PFSK-1 (cell line): Measurements from ENCODE around the gene OLIG2.

ENCODE experiments used
- POLR2AphosphoS5 ChIP-seq: IDR thresholded peaks from 2 replicates; pipeline ENCODE4 v1.6.1; 2012; ENCODE audit warnings: low read depth, mild to moderate bottlenecking, control low read depth, low read length, moderate library complexity
- SIN3A ChIP-seq: IDR thresholded peaks from 2 replicates; pipeline ENCODE4 v1.6.1; 2012; ENCODE audit warnings: mild to moderate bottlenecking, low read length, moderate library complexity, borderline replicate concordance; ENCODE audit not compliant: insufficient read depth
- TAF1 ChIP-seq: IDR thresholded peaks from 2 replicates; pipeline ENCODE4 v1.6.1; 2012; ENCODE audit warnings: low read length, control low read depth, borderline replicate concordance; ENCODE audit not compliant: insufficient read depth
- TF ChIP-seq, protein P1 (sequence below), 2 experiments: IDR thresholded peaks; 2 replicates each; pipeline versions ENCODE4 v1.6.1 to v1.8.0; 2011 to 2012; ENCODE audit warnings: low read depth in 2 of 2, low read length in 2 of 2, control low read depth in 1 of 2, inconsistent platforms in 1 of 2, mild to moderate bottlenecking in 1 of 2, moderate library complexity in 1 of 2; ENCODE audit not compliant: insufficient read depth in 1 of 2

DNA sequence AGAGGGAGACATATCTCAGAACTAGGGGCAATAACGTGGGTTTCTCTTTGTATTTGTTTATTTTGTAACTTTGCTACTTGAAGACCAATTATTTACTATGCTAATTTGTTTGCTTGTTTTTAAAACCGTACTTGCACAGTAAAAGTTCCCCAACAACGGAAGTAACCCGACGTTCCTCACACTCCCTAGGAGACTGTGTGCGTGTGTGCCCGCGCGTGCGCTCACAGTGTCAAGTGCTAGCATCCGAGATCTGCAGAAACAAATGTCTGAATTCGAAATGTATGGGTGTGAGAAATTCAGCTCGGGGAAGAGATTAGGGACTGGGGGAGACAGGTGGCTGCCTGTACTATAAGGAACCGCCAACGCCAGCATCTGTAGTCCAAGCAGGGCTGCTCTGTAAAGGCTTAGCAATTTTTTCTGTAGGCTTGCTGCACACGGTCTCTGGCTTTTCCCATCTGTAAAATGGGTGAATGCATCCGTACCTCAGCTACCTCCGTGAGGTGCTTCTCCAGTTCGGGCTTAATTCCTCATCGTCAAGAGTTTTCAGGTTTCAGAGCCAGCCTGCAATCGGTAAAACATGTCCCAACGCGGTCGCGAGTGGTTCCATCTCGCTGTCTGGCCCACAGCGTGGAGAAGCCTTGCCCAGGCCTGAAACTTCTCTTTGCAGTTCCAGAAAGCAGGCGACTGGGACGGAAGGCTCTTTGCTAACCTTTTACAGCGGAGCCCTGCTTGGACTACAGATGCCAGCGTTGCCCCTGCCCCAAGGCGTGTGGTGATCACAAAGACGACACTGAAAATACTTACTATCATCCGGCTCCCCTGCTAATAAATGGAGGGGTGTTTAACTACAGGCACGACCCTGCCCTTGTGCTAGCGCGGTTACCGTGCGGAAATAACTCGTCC is 1.3 kb upstream of the OLIG2 start:
- TF ChIP-seq POLR2AphosphoS5 (no peak), TAF1 (no peak), SIN3A (no peak)
- TF ChIP-seq, protein P1, sequence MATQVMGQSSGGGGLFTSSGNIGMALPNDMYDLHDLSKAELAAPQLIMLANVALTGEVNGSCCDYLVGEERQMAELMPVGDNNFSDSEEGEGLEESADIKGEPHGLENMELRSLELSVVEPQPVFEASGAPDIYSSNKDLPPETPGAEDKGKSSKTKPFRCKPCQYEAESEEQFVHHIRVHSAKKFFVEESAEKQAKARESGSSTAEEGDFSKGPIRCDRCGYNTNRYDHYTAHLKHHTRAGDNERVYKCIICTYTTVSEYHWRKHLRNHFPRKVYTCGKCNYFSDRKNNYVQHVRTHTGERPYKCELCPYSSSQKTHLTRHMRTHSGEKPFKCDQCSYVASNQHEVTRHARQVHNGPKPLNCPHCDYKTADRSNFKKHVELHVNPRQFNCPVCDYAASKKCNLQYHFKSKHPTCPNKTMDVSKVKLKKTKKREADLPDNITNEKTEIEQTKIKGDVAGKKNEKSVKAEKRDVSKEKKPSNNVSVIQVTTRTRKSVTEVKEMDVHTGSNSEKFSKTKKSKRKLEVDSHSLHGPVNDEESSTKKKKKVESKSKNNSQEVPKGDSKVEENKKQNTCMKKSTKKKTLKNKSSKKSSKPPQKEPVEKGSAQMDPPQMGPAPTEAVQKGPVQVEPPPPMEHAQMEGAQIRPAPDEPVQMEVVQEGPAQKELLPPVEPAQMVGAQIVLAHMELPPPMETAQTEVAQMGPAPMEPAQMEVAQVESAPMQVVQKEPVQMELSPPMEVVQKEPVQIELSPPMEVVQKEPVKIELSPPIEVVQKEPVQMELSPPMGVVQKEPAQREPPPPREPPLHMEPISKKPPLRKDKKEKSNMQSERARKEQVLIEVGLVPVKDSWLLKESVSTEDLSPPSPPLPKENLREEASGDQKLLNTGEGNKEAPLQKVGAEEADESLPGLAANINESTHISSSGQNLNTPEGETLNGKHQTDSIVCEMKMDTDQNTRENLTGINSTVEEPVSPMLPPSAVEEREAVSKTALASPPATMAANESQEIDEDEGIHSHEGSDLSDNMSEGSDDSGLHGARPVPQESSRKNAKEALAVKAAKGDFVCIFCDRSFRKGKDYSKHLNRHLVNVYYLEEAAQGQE (IDR thresholded peaks at IDR 0.05; ENCODE audit: insufficient read depth in 1 of 2, low read depth in 2 of 2, low read length in 2 of 2) = no peak
